Upper lobe of left lung (tissue), 6 donors: ENCODE results near the gene KCNK13. TPM values are rescaled to one million over a fixed set of nuclear protein-coding genes. Genes with fewer than 3 reads are reported as not detected.

Experiments used
- ATAC-seq, 2 donors: fragments of 200-7000 bp; cut with Tn5 transposase; one replicate each; pipeline ENCODE4 v1.9.1; 2022; ENCODE audit warnings: mild to moderate bottlenecking in 2 of 2, moderate library complexity in 2 of 2; ENCODE audit not compliant: low FRiP score in 2 of 2
- DNase-seq, 2 donors: peaks; one replicate each; pipeline ENCODE4 v3.0.0-alpha.2; 2019 to 2020
- H3K27ac ChIP-seq, 4 donors: fragments of 200-600 bp; sonication (generic); one replicate each; pipeline ENCODE4 v1.5.1; 2016 to 2019
- H3K27me3 ChIP-seq, 4 donors: fragments of 200-600 bp; sonication (generic); one replicate each; pipeline ENCODE4 v1.5.1; 2017 to 2019
- H3K36me3 ChIP-seq, 4 donors: fragments of 200-600 bp; sonication (generic); one replicate each; pipeline ENCODE4 v1.5.1; 2016 to 2019
- H3K4me1 ChIP-seq, 4 donors: fragments of 200-600 bp; sonication (generic); one replicate each; pipeline ENCODE4 v1.5.1; 2018 to 2019
- H3K4me3 ChIP-seq, 4 donors: fragments of 200-600 bp; sonication (generic); one replicate each; pipeline ENCODE4 v1.5.1; 2017 to 2019; ENCODE audit warnings: mild to moderate bottlenecking in 2 of 4, moderate library complexity in 1 of 4
- H3K9me3 ChIP-seq, 4 donors: fragments of 200-600 bp; sonication (generic); one replicate each; pipeline ENCODE4 v1.5.1; 2018 to 2019
- CTCF ChIP-seq, 6 experiments: fragments of 450-650 bp in 4 of 6; fragments of 200-600 bp in 2 of 6; sonication (generic) in 2 of 6; IDR thresholded peaks; one replicate each; pipeline ENCODE4 v1.5.1; 2016 to 2019; ENCODE audit warnings: antibody characterized with exemption in 6 of 6
- EP300 ChIP-seq, 4 donors: sonication (generic); formaldehyde crosslinking; IDR thresholded peaks; one replicate each; pipeline ENCODE4 v1.5.1; 2017; ENCODE audit warnings: antibody characterized with exemption in 4 of 4, control low read depth in 2 of 4
- POLR2A ChIP-seq, 4 donors: fragments of 450-650 bp; IDR thresholded peaks; one replicate each; pipeline ENCODE4 v1.5.1; 2016 to 2017; ENCODE audit warnings: antibody characterized with exemption in 4 of 4, mild to moderate bottlenecking in 2 of 4
- POLR2AphosphoS5 ChIP-seq, 2 donors: sonication (generic); formaldehyde crosslinking; IDR thresholded peaks; one replicate each; pipeline ENCODE4 v1.5.1; 2017; ENCODE audit warnings: antibody characterized with exemption in 2 of 2
- WGBS, 2 donors: methylation state at CpG; one replicate each; pipeline ENCODE4 v1.1.5; 2017 to 2018; 5-methylcytosine and 5-hydroxymethylcytosine counted together
- total RNA-seq, 6 donors: library from RNA; depleted of rRNA in 4 of 6; stranded (reverse); fragments of >200 nt in 4 of 6; gene quantifications; one replicate each; pipeline versions ENCODE4 v1.1.0 to v1.2.1, GENCODE V29; 2016 to 2021
- donor health status: DM: no; HTN: no; CAD: no; lungs with moderate emphysema.
- donor health status: DM: no; HTN: yes; CAD: no; lungs with severe emphysema.

The KCNK13 gene
- total RNA-seq, 6 donors from 2014 or later, result 0.22 to 3.0 (median 1.2) TPM; not detected in 2

- WGBS, 2 donors, result 94 to 96% methylated on average over 11 of the region's 11 CpGs
These were observed 22.4 kb upstream of the KCNK13 start for GRCh38 chr14:90039253-90040010.

GRCh38 chr14:90040411-90040810 lies 21.4 kb upstream of the KCNK13 start:
- H3K27ac ChIP-seq, result no peak overlapping the region
- H3K36me3 ChIP-seq, result peaks cover 0 to 9% (median 0%) of the 10 kb centered on the region in 4 donors
- no peak overlapping the region for H3K4me3 ChIP-seq
- no peaks in the 10 kb centered on the region for H3K4me1 ChIP-seq
- no peaks in the 10 kb centered on the region for H3K9me3 ChIP-seq
- 86 to 89% methylated on average over 3 of the region's 3 CpGs for WGBS, 2 donors
- no peaks in the 10 kb centered on the region for H3K27me3 ChIP-seq
- no peak for ATAC-seq
- no peak for DNase-seq
- no peak for TF ChIP-seq POLR2A (IDR thresholded peaks at IDR 0.05)
- no peak for TF ChIP-seq EP300 (IDR thresholded peaks at IDR 0.05)
- no peak for TF ChIP-seq POLR2AphosphoS5 (IDR thresholded peaks at IDR 0.05)
- no peak for TF ChIP-seq CTCF (IDR thresholded peaks at IDR 0.05)

More at GRCh38 chr14:90039253-90040010, 22.4 kb upstream of the KCNK13 start:
- H3K27me3 ChIP-seq, result no peaks in the 10 kb centered on the region
- no peaks in the 10 kb centered on the region for H3K4me1 ChIP-seq
- H3K4me3 ChIP-seq, result no peak overlapping the region
- TF ChIP-seq EP300 (IDR thresholded peaks at IDR 0.05) (no peak), POLR2A (IDR thresholded peaks at IDR 0.05) (no peak), POLR2AphosphoS5 (IDR thresholded peaks at IDR 0.05) (no peak), CTCF (IDR thresholded peaks at IDR 0.05) (no peak)
- no peak overlapping the region for H3K27ac ChIP-seq
- no peak for DNase-seq
- H3K9me3 ChIP-seq, result no peaks in the 10 kb centered on the region
- no peak for ATAC-seq
- H3K36me3 ChIP-seq, result peaks cover 0 to 11% (median 0%) of the 10 kb centered on the region in 4 donors

DNA sequence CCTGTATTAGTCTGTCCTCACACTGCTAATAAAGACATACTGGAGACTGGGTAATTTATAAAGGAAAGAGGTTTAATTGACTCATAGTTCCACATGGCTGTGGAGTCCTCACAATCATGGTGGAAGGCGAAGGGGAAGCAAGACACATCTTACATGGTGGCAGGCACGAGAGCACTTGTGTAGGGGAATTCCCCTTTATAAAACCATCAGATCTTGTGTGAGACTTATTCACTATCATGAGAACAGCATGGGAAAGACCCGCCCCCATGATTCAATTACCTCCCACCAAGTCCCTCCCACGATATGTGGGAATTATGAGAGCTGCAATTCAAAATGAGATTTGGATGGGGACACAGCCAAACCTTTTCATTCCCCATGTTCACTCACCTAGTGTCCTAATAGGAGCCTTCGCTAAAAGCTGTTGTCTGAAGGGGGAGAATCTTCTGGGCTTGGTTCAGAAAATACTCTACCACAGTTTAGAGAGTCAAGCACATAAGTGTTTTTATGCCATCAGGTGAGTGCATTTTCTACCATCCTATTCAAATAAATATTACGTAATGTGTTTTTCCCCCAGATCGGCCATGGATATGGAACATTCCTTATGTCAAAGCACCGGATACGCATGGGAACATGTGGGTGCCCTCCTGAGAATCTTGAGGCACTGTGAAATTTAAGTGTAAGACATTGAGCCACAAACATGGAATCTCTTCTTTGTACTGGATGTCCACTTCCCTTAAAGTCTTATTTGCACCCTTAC lies 19.1 kb upstream of the KCNK13 start:
- no peak for DNase-seq

DNA sequence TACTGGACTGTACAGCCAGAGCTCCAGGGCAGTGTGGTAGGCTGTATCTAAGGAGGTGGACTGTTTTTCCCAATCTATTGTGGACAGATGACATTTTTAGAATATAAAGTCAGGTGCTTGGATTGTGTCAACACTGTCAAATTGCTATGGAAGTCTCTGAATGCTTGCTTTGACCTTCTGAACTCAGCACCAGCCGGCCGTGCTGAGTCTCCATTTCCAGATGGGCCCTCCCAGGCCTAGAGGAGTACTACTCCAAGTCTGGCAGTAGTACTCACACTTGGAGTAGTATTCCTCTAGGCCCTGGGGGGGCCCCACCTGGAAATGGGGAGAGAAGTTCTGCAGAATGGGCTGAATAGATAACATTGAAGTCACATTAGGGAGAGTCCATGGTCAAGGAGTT lies 16.2 kb upstream of the KCNK13 start:
- Histone ChIP-seq H3K4me1 (no peaks in the 10 kb centered on the region), H3K36me3 (no peaks in the 10 kb centered on the region), H3K27me3 (no peaks in the 10 kb centered on the region), H3K4me3 (no peak overlapping the region), H3K9me3 (no peaks in the 10 kb centered on the region), H3K27ac (no peak overlapping the region)
- ATAC-seq (peak in 1 of 2 donors; percentile 12), DNase-seq (no peak)
- TF ChIP-seq CTCF (IDR thresholded peaks at IDR 0.05) (no peak), EP300 (IDR thresholded peaks at IDR 0.05) (no peak)
- 45 to 67% methylated on average over 2 of the region's 2 CpGs for WGBS, 2 donors

More for the DNA sequence above, 19.1 kb upstream of the KCNK13 start:
- no peaks in the 10 kb centered on the region for H3K36me3 ChIP-seq
- no peak overlapping the region for H3K27ac ChIP-seq
- H3K4me3 ChIP-seq, result no peak overlapping the region
- ATAC-seq, result no peak
- H3K4me1 ChIP-seq, result no peaks in the 10 kb centered on the region
- H3K27me3 ChIP-seq, result no peaks in the 10 kb centered on the region
- WGBS, 2 donors, result 88 to 91% methylated on average over 9 of the region's 9 CpGs
- no peaks in the 10 kb centered on the region for H3K9me3 ChIP-seq
- TF ChIP-seq EP300 (IDR thresholded peaks at IDR 0.05) (no peak), POLR2A (IDR thresholded peaks at IDR 0.05) (no peak), POLR2AphosphoS5 (IDR thresholded peaks at IDR 0.05) (no peak), CTCF (IDR thresholded peaks at IDR 0.05) (no peak)
